Loucy (cell line): ENCODE results near the gene TPX2.

Experiments
- CTCF ChIP-seq: fragments of 200-600 bp; sonication (generic); conservative IDR thresholded peaks from 2 replicates; pipeline ENCODE4 v1.5.1; 2014; ENCODE audit warnings: mild to moderate bottlenecking, antibody characterized with exemption, low read length
- EZH2phosphoT487 ChIP-seq: fragments of 200-600 bp; IDR thresholded peaks from 2 replicates; pipeline ENCODE4 v1.6.1; 2018; ENCODE audit warnings: antibody characterized with exemption, mild to moderate bottlenecking, moderate library complexity, borderline replicate concordance

- TF ChIP-seq CTCF (peak; percentile 23), EZH2phosphoT487 (no peak)
These were observed 16.1 kb upstream of the TPX2 start for GRCh38 chr20:31723069-31723318.
